Stomach (tissue), 4 donors: Measurements from ENCODE around the gene HECW1.

Source experiments
- EP300 ChIP-seq: sonication (generic); formaldehyde crosslinking; IDR thresholded peaks from one replicate; pipeline ENCODE4 v1.6.1; 2017; ENCODE audit warnings: antibody characterized with exemption
- POLR2A ChIP-seq, 4 donors: fragments of 450-650 bp; IDR thresholded peaks; one replicate each; pipeline ENCODE4 v1.6.1; 2016; ENCODE audit warnings: antibody characterized with exemption in 4 of 4, control low read depth in 2 of 4, mild to moderate bottlenecking in 1 of 4, moderate library complexity in 1 of 4
- POLR2AphosphoS5 ChIP-seq, 3 donors: sonication (generic); formaldehyde crosslinking; IDR thresholded peaks; one replicate each; pipeline ENCODE4 v1.6.1; 2016; ENCODE audit warnings: antibody characterized with exemption in 3 of 3
- TF ChIP-seq, protein P1 (sequence below), 7 experiments: fragments of 450-650 bp in 4 of 7; fragments of 200-600 bp in 3 of 7; sonication (generic) in 3 of 7; IDR thresholded peaks; one replicate each; pipeline ENCODE4 v1.5.1; 2016 to 2019; ENCODE audit warnings: antibody characterized with exemption in 7 of 7, control low read depth in 2 of 7, mild to moderate bottlenecking in 1 of 7

DNA sequence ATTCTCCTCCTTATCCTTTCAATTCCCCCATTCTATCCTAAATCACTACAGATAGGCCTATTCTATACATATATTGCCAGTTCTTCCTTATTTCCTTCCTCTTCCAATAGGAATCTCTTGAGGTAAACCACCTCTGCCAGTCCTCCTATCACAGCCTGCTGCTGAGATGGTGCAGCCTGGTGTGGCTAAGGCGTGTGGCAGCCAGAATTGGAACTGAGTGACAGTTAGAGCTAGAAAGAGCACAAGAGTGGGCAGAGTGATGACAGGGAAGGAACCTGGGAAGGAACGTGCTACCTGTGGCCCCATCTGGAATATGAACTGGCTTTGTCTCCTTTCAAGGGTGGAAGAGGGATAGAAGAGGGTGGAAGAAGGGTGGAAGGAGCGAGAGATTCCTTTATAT, 187.7 kb downstream of the HECW1 start:
- TF ChIP-seq POLR2A (IDR thresholded peaks at IDR 0.05): no peak
- TF ChIP-seq, protein P1, sequence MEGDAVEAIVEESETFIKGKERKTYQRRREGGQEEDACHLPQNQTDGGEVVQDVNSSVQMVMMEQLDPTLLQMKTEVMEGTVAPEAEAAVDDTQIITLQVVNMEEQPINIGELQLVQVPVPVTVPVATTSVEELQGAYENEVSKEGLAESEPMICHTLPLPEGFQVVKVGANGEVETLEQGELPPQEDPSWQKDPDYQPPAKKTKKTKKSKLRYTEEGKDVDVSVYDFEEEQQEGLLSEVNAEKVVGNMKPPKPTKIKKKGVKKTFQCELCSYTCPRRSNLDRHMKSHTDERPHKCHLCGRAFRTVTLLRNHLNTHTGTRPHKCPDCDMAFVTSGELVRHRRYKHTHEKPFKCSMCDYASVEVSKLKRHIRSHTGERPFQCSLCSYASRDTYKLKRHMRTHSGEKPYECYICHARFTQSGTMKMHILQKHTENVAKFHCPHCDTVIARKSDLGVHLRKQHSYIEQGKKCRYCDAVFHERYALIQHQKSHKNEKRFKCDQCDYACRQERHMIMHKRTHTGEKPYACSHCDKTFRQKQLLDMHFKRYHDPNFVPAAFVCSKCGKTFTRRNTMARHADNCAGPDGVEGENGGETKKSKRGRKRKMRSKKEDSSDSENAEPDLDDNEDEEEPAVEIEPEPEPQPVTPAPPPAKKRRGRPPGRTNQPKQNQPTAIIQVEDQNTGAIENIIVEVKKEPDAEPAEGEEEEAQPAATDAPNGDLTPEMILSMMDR (IDR thresholded peaks at IDR 0.05): no peak
- no peak for TF ChIP-seq EP300
- no peak for TF ChIP-seq POLR2AphosphoS5 (IDR thresholded peaks at IDR 0.05)
